Measurements from ENCODE around the gene RBM3. TPM values are rescaled to one million over a fixed set of nuclear protein-coding genes. Genes with fewer than 3 reads are reported as not detected.

RBM3 gene
- total RNA-seq, 1 experiment from 2014 or later, result 528 TPM

GRCh38 chrX:48601741-48602394, 27.6 kb downstream of the RBM3 start:
- Histone ChIP-seq H3K36me3 (ENCODE audit: control insufficient read depth, insufficient read depth, low read length) (peaks cover 2% of the 10 kb centered on the region; the same call in 1 of the 2 replicates), H3K4me3 (ENCODE audit: low read depth in 2 of 2, low read length in 2 of 2) (no peak overlapping the region), H3K27me3 (ENCODE audit: control insufficient read depth, insufficient read depth, low read length) (no peaks in the 10 kb centered on the region), H3K4me1 (ENCODE audit: control insufficient read depth, insufficient read depth, low read length) (no peaks in the 10 kb centered on the region; the same call in 1 of the 2 replicates), H3K27ac (ENCODE audit: low read length) (no peak overlapping the region), H3K9me3 (ENCODE audit: control insufficient read depth, insufficient read depth, low read depth, low read length) (no peaks in the 10 kb centered on the region)
- in situ Hi-C loops (cut with HindIII; ENCODE audit: low pct_unique_long_range_greater_than_20kb, low sequenced_read_pairs), result no loop called here
- DNase-seq (ENCODE audit: low read depth, low spot score) (no peak), ATAC-seq (no peak)
- TF ChIP-seq CTCF (IDR thresholded peaks at IDR 0.05) (no peak), REST (IDR thresholded peaks at IDR 0.05; ENCODE audit: insufficient read depth in 1 of 2, low read depth in 2 of 2, low read length in 1 of 2) (no peak), SIN3A (IDR thresholded peaks at IDR 0.05; ENCODE audit: borderline replicate concordance, insufficient read depth, low read depth, low read length) (no peak), TCF7L2 (IDR thresholded peaks at IDR 0.05; ENCODE audit: low read depth, low read length) (no peak), POLR2AphosphoS5 (IDR thresholded peaks at IDR 0.05; ENCODE audit: low read depth, low read length) (no peak)
- CTCF ChIA-PET, result no interaction called here
- intact Hi-C loops (cut with micrococcal nuclease; ENCODE audit: unreplicated experiment), result no loop called here
- BruUV-seq (replicated peaks), result no TSS peak
- POLR2A ChIA-PET, result no interaction called here

- Histone ChIP-seq H3K9me3 (ENCODE audit: control insufficient read depth, insufficient read depth, low read depth, low read length) (no peaks in the 10 kb centered on the region), H3K27ac (ENCODE audit: low read length) (no peak overlapping the region), H3K4me3 (ENCODE audit: low read depth in 2 of 2, low read length in 2 of 2) (no peak overlapping the region), H3K36me3 (ENCODE audit: control insufficient read depth, insufficient read depth, low read length) (peaks cover under 1% of the 10 kb centered on the region; the same call in 1 of the 2 replicates), H3K4me1 (ENCODE audit: control insufficient read depth, insufficient read depth, low read length) (no peaks in the 10 kb centered on the region), H3K27me3 (ENCODE audit: control insufficient read depth, insufficient read depth, low read length) (no peaks in the 10 kb centered on the region)
- no TSS peak for BruUV-seq (replicated peaks)
- intact Hi-C loops (cut with micrococcal nuclease; ENCODE audit: unreplicated experiment), result no loop called here
- ChIA-PET POLR2A (no interaction called here), CTCF (no interaction called here)
- ATAC-seq (no peak), DNase-seq (ENCODE audit: low read depth, low spot score) (no peak)
- in situ Hi-C loops (cut with HindIII; ENCODE audit: low pct_unique_long_range_greater_than_20kb, low sequenced_read_pairs), result no loop called here
- TF ChIP-seq TCF7L2 (IDR thresholded peaks at IDR 0.05; ENCODE audit: low read depth, low read length) (no peak), CTCF (IDR thresholded peaks at IDR 0.05) (no peak), REST (IDR thresholded peaks at IDR 0.05; ENCODE audit: insufficient read depth in 1 of 2, low read depth in 2 of 2, low read length in 1 of 2) (no peak), SIN3A (IDR thresholded peaks at IDR 0.05; ENCODE audit: borderline replicate concordance, insufficient read depth, low read depth, low read length) (no peak)
Measured at GRCh38 chrX:48604701-48605100, 30.4 kb downstream of the RBM3 start.
